OCI-M1 (cell line): Measurements from ENCODE around the gene SLC40A1.
A peak's percentile ranks its signal among the peaks of the same experiment; 100 is the strongest.

Source experiments
- DNase-seq: peaks from one replicate; lab custom pipeline; 2025; lab: John Stamatoyannopoulos, UW

Gene SLC40A1

GRCh38 chr2:189540551-189540950 is 40.0 kb downstream of the SLC40A1 start:
- DNase-seq, result no peak

- no peak for DNase-seq
Measured at GRCh38 chr2:189538402-189538801, 42.2 kb downstream of the SLC40A1 start.

- peak; percentile 59 for DNase-seq
Measured at GRCh38 chr2:189536830-189537229, 43.8 kb downstream of the SLC40A1 start.

DNA sequence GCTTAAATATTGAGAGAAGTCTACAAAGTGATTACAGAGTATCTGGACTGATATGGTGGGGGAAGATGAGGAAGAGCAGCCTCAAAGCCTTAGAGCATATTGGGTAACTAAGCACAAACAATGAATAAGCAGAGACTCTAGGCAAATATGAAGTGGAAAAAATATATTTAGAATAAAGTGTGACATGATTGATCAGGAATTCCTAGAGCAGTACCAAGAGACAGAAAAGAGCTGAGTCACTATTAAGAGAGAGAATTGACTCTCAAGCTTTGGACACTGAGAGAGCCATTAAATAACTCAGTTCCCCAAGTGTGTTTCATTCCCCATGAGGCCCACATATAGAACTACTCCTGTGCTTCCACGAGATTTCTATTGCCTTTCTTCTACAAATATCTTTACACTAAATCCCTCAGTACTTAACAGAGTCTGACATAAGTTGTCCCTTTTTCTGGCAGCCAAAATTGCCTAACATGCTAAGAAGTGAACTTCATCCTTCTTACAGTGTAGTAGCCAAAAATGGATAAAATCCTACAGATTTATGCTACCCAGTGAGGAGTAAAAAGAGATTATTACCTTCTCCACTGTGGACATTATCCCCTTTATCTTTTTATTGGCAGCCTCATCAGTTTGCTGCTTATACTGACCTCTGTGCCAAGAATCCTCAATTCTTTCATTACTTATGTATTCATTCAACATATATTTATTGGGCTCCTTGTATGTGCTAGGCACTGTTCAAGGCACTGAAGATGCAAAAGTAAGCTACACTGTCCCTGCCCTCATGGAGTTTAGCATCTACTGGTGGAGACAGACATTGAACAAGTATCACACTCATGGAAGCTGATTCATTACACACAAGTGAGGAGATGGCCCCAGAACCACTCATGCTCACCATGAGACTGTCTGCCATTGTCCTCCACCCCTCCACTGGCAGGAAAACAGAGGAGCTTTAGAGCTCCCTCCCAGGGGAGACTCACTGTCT is 45.4 kb downstream of the SLC40A1 start:
- peak; percentile 43 for DNase-seq

DNA sequence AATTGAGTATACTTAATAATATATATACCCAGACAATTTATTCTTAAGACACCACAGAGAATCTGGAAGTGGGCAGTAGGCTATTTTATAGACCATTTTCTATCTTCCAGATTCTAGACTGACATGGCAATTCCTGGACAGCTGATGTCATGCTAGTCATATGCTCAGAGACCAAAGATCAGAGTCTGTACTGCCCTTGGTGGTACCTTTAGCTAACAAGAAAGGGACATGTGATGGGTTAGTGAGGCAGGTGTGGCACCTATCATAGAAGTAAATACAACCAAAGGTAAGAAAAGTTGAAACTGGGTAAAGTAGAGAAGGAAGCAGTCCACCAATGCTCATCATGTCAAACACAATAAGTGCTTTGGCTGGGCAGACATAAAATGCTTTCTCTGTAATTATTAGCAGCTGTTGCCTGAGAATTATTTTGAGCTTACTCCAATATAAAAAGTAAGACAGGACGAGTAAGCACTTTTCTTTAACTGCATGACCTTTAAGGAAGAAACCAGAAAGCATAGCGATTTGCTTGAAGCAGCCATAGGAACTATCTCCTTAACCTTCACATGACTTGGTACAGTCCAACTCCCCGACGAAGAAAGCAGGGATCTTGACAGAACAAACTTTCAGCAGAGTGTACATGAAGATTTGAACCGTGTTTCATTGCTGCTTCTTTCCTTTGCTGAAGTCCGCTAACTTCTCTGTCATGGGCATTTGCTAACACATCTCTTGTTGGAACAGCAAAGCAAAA is 47.1 kb downstream of the SLC40A1 start:
- DNase-seq, result no peak

DNA sequence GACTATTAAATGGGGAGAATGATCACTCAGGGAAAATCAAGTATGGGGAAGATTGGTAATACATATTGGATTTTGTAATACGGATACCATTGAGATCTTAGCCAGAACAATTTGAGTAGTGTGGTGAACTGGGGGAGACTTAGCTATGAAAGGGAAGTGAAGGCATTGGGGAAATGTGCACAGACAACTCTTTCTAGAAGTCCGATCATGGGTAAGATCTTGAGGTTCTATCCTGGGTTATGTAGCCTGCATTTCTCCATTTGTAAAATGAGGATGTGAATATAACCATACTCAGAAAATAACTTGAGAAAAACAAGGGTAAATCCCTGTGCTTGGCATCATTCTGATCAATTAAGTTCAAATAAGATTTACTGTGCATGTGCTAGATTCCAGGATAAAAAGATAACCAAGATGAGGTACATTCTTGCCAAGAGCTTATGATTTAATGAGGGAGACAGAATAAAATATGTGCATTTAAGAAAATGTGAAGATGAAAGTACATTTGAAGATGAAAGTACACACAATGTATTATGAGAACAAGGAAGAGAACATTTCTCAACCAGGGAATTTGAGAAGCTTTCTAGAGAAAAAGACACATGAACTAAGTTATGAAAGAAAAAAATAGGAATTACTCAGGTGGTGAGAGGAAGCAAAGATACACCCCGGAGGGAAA is 49.5 kb downstream of the SLC40A1 start:
- no peak for DNase-seq

- no peak for DNase-seq
Measured at GRCh38 chr2:189528617-189529016, 52.0 kb downstream of the SLC40A1 start.

GRCh38 chr2:189527812-189528592 is 52.6 kb downstream of the SLC40A1 start:
- no peak for DNase-seq

DNA sequence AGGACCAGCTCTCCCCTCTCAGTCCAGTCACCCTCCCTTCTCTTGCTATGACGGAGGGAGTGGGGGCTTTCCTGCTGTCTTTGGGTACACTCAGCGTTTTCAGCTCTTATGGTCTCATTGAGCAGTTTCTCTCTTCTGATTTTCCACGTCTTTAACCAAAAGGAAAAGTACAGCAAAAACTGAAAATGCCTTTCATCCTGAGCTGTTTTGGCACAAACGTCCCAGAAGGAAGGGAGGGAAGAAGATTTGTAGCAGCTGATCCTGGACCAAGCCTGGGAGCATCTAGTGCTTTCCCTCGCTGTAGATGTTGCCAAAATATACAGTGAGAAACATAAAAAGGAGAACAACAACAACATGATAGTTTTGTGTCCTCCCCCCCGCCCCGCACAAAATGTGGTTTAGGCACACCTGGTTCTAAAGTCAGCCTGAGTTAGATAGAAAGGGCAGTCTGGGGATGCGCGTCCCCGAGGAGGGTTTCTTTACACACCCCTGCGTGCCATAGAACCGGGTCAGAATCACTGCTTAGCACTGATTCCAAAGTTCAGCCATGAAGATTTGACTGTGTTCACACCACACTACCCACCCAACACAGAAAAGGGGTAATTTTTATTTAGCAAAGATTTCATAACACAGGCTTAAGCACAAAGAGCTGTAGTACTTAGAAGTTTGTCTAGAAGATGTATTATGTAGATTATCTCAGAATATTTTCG is 53.4 kb downstream of the SLC40A1 start:
- no peak for DNase-seq

- DNase-seq, result no peak
Measured at GRCh38 chr2:189526241-189526640, 54.3 kb downstream of the SLC40A1 start.

- DNase-seq, result no peak
Measured at GRCh38 chr2:189524746-189525145, 55.8 kb downstream of the SLC40A1 start.

DNA sequence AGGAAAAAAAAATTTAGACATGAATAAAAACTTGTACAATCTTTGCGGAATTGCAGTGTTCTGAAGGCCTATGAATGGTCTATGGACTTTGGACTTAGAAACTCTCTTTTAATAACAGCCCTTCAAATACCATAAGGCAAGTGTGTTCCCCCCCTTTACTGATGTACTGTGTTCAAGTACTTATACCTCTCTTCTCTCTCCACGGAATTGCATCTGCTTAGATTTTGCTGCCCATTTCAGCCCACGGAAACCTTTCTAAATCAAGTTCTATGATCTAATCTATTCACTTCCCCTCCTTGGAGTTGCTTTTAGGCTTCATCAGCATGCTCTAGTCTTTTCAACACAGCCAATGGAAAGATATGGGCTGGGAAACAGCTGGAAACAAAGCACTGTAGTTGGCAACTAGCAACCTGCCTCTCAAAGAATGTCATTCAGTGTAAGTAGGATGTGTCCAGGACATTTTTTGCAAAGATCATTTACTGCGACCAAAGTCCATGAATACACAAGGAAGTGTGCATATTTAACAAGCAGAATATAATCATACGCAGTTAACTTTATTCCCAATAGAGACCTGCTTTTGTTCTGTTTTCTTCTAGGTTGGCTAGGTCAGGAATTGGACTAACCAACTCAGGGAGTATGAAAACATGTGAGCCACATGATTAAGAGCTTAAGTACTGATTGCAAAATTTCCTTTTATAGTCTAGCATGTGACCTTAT is 58.0 kb downstream of the SLC40A1 start:
- DNase-seq, result peak; percentile 34

- peak; percentile 84 for DNase-seq
Measured at GRCh38 chr2:189521699-189522434, 58.7 kb downstream of the SLC40A1 start.

GRCh38 chr2:189519631-189520387 is 60.8 kb downstream of the SLC40A1 start:
- no peak for DNase-seq

DNA sequence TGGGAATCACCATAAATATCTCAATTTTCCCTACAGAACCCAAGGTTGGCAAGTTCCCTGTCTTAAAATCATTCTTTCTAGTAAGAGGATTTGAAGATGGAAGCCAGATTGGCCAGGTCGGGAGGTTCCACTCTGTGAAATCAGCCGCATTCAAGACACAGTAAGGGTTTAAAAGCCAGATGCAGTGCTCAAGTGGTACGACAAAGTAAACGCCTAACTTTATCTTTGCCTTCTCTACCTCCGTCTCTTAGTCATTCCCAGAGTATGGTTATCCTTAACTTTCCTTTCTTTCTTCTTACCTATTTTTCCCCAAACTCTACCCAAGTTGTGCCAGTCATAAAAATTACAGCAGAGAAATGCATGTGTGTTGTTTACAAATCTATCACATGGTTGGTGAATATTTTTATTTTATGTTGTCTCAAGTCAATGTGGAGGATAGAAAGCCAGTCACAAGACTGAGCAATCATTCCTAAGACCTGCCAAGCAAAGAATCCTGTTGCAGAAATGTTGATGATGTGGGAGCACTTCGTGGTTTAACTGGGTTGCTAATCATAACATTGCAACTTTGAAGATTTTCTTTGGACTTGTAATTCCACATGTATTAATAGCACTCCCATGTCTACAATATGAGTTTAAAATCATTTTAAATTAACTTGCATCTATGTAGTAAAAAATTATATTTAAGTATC is 62.6 kb downstream of the SLC40A1 start:
- DNase-seq, result peak; percentile 29

GRCh38 chr2:189516546-189516945 is 64.0 kb downstream of the SLC40A1 start:
- DNase-seq, result peak; percentile 87

- DNase-seq, result no peak
Measured at GRCh38 chr2:189515264-189515663, 65.3 kb downstream of the SLC40A1 start.

DNA sequence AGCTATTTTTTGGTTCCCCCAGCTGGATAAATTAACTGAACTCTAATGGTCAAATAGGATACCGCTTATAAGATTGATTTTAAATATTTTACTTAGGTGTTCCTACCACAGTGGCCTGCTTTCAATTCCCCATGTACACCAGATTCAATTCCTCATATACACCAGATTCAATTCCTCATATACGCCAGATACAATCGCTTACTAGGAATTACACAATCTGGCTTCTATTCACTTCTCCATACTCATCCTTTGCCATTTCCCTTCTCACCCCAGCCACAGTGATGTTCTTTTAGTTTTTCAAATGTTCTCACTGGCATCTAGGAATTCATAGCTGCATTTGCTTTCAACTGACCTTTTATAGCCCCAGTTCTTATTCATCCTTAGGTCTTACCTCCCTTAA is 66.5 kb downstream of the SLC40A1 start:
- DNase-seq, result no peak
